DND-41 (cell line): Measurements from ENCODE around the gene PLEK2.
"Not testable (repeated sequence)": the region's sequence is repeated elsewhere in the genome, so short reads cannot be mapped to it uniquely, and the experiment has no call there.

Source experiments
- ATAC-seq: fragments of 200-7000 bp; cut with Tn5 transposase; 3 replicates; pipeline ENCODE4 v1.9.1; 2021; ENCODE audit warnings: low read depth; ENCODE audit not compliant: insufficient read depth
- DNase-seq: peaks from one replicate; pipeline ENCODE4 v3.0.0-alpha.2; 2020
- H2AFZ ChIP-seq: 2 replicates; pipeline ENCODE4 v1.6.0; 2012; ENCODE audit warnings: low read depth, low read length
- H3K27ac ChIP-seq: 2 replicates; pipeline ENCODE4 v1.5.1; 2012; ENCODE audit warnings: low read length, inconsistent platforms
- H3K27me3 ChIP-seq: fragments of 200-600 bp; sonication (generic); 2 replicates; pipeline ENCODE4 v1.6.0; 2012; ENCODE audit warnings: low read length, mild to moderate bottlenecking, inconsistent platforms; ENCODE audit not compliant: insufficient read depth, poor library complexity
- H3K36me3 ChIP-seq: 2 replicates; pipeline ENCODE4 v1.5.1; 2012; ENCODE audit warnings: low read length, inconsistent platforms; ENCODE audit not compliant: insufficient read depth
- H3K4me1 ChIP-seq: 2 replicates; pipeline ENCODE4 v1.5.1; 2012; ENCODE audit warnings: mild to moderate bottlenecking, low read length; ENCODE audit not compliant: insufficient read depth
- H3K4me2 ChIP-seq: 2 replicates; pipeline ENCODE4 v1.6.0; 2012; ENCODE audit warnings: mild to moderate bottlenecking, moderate library complexity, low read length, inconsistent platforms; ENCODE audit not compliant: insufficient read depth
- H3K4me3 ChIP-seq, 2 experiments: fragments of 200-600 bp in 1 of 2; shearing (Covaris generic) in 1 of 2; 2 replicates each; pipeline ENCODE4 v1.5.1; 2012 to 2016; ENCODE audit warnings: inconsistent platforms in 2 of 2, low read length in 2 of 2, mild to moderate bottlenecking in 2 of 2, low read depth in 1 of 2, moderate library complexity in 1 of 2
- H3K79me2 ChIP-seq: 2 replicates; pipeline ENCODE4 v1.6.0; 2012; ENCODE audit warnings: low read length, inconsistent platforms; ENCODE audit not compliant: insufficient read depth
- H3K9ac ChIP-seq: 2 replicates; pipeline ENCODE4 v1.6.0; 2012; ENCODE audit warnings: low read depth, mild to moderate bottlenecking, inconsistent platforms, low read length, moderate library complexity
- H3K9me3 ChIP-seq: 2 replicates; pipeline ENCODE4 v1.5.1; 2012; ENCODE audit warnings: low read length, moderate library complexity, mild to moderate bottlenecking, inconsistent platforms; ENCODE audit not compliant: insufficient read depth, severe bottlenecking
- H4K20me1 ChIP-seq: 2 replicates; pipeline ENCODE4 v1.6.0; 2012; ENCODE audit warnings: low read length; ENCODE audit not compliant: insufficient read depth
- EZH2 ChIP-seq: IDR thresholded peaks from 3 replicates; pipeline ENCODE4 v1.6.1; 2012; ENCODE audit warnings: borderline replicate concordance, low read depth, mild to moderate bottlenecking, moderate library complexity, low read length, inconsistent platforms; ENCODE audit not compliant: severe bottlenecking
- TF ChIP-seq, protein P1 (sequence below): IDR thresholded peaks from 2 replicates; pipeline ENCODE4 v1.5.1; 2012; ENCODE audit warnings: borderline replicate concordance, low read length, moderate library complexity, mild to moderate bottlenecking; ENCODE audit not compliant: poor library complexity, severe bottlenecking; ENCODE audit errors: extremely low read depth

PLEK2 gene

DNA sequence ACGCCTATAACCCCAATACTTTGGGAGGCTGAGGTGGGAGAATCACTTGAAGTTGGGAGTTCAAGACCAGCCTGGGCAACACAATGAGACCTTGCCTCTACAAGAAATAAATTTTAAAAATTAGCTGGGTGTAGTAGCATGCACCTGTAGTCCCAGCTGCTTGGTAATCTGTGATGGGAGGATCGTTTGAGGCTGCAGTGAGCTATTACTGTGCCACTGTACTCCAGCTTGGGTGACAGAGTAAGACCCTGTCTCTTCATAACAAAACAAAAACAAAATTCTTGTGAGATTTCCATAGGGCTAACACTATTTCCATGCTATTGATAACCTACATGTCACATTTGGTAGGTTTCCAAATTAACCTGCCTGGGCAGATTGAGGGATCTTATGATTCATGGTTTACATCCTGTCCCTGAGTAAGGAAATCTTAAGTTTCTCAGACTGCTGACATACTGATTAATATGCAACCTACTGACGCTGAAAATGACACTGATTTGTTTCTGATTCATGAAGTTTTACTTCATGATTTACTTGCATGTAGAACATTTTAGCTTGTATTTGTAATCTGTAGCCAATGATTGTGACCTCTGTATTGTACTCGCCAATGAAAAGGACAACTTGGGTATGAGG, 68.2 kb downstream of the PLEK2 start:
- Histone ChIP-seq H3K4me1 (no peaks in the 10 kb centered on the region), H4K20me1 (no peaks in the 10 kb centered on the region), H3K27me3 (no peaks in the 10 kb centered on the region), H2AFZ (no peak overlapping the region), H3K27ac (no peak overlapping the region), H3K4me2 (no peak overlapping the region), H3K4me3 (no peak overlapping the region), H3K9ac (no peak overlapping the region), H3K9me3 (no peaks in the 10 kb centered on the region), H3K36me3 (peaks cover 61% of the 10 kb centered on the region), H3K79me2 (no peaks in the 10 kb centered on the region)
- no peak for DNase-seq
- no peak for ATAC-seq
- TF ChIP-seq EZH2, result no peak
- TF ChIP-seq, protein P1, sequence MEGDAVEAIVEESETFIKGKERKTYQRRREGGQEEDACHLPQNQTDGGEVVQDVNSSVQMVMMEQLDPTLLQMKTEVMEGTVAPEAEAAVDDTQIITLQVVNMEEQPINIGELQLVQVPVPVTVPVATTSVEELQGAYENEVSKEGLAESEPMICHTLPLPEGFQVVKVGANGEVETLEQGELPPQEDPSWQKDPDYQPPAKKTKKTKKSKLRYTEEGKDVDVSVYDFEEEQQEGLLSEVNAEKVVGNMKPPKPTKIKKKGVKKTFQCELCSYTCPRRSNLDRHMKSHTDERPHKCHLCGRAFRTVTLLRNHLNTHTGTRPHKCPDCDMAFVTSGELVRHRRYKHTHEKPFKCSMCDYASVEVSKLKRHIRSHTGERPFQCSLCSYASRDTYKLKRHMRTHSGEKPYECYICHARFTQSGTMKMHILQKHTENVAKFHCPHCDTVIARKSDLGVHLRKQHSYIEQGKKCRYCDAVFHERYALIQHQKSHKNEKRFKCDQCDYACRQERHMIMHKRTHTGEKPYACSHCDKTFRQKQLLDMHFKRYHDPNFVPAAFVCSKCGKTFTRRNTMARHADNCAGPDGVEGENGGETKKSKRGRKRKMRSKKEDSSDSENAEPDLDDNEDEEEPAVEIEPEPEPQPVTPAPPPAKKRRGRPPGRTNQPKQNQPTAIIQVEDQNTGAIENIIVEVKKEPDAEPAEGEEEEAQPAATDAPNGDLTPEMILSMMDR, result no peak

DNA sequence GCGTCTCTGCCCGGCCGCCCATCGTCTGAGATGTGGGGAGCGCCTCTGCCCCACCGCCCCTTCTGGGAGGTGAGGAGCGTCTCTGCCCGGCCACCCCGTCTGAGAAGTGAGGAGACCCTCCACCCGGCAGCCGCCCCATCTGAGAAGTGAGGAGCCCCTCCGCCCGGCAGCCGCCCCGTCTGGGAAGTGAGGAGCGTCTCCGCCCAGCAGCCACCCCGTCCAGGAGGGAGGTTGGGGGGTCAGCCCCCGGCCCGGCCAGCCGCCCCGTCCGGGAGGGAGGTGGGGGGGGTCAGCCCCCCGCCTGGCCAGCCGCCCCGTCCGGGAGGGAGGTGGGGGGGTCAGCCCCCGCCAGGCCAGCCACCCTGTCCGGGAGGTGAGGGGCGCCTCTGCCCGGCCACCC, 70.7 kb downstream of the PLEK2 start:
- H3K36me3 ChIP-seq, result peaks cover 62% of the 10 kb centered on the region

More for the DNA sequence above, 70.7 kb downstream of the PLEK2 start:
- not testable (repeated sequence) for H3K27ac ChIP-seq, H2AFZ ChIP-seq, H4K20me1 ChIP-seq, H3K4me3 ChIP-seq, H3K27me3 ChIP-seq, H3K4me2 ChIP-seq, H3K9ac ChIP-seq, ATAC-seq, H3K9me3 ChIP-seq, DNase-seq, H3K79me2 ChIP-seq, H3K4me1 ChIP-seq
